ENCODE measurements around the gene APOBEC2.

Gene APOBEC2

DNA sequence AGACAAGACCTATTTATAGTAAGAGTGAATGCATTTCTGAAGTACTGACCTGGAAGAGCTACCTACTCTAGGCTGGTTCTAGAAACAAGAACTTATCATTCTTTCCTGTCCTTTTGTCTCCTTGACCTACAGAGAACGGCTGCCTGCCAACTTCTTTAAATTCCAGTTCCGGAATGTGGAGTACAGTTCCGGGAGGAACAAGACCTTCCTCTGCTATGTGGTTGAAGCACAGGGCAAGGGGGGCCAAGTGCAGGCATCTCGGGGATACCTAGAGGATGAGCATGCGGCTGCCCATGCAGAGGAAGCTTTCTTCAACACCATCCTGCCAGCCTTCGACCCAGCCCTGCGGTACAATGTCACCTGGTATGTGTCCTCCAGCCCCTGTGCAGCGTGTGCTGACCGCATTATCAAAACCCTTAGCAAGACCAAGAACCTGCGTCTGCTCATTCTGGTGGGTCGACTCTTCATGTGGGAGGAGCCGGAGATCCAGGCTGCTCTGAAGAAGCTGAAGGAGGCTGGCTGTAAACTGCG, 8.3 kb downstream of the APOBEC2 start:
- no peak for DNase-seq (ENCODE audit: low read depth)

DNA sequence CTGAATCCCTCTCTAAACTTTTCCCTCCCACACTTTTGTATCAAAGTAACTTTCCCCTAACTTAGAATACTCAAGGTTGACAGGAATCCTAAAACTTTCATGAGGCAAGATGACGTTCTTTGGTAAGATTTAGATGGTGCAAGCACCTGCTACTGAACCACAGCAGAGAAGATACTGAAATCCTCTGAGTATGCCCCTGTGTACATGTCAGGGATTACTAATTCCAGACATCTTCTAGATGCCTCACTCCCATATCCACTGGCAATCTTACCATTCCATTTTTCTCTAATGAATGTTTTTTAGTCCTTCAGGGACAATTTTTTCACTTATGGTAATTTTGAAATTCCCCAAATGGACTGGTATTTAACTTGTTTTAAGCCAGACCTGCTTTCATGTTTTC, 9.1 kb downstream of the APOBEC2 start:
- no peak for DNase-seq (ENCODE audit: low read depth)

- no peak for DNase-seq (ENCODE audit: low read depth)
Measured at GRCh38 chr6:41063884-41064285, 10.9 kb downstream of the APOBEC2 start.

DNA sequence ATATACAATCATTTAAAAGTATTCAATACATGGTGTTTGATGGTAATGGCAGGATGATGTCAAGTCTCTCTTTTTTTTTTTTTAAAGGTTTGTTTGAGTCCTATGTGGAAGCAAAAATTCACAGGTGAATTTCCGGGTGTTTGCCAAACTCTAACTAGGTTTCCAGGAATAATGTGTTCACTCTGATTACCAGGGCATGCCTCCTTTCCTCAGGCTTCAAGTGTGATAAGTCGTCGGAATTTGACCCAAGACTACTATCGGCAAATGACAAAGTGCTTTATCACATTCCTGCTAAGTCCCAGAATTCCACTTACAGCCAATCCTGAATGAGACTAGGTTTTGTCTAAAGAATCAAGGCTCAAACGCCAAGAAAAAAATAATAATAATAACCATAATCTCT, 11.8 kb downstream of the APOBEC2 start:
- no peak for DNase-seq (ENCODE audit: low read depth)

- DNase-seq (ENCODE audit: low read depth) = no peak
Measured at GRCh38 chr6:41065550-41066026, 12.6 kb downstream of the APOBEC2 start.

DNA sequence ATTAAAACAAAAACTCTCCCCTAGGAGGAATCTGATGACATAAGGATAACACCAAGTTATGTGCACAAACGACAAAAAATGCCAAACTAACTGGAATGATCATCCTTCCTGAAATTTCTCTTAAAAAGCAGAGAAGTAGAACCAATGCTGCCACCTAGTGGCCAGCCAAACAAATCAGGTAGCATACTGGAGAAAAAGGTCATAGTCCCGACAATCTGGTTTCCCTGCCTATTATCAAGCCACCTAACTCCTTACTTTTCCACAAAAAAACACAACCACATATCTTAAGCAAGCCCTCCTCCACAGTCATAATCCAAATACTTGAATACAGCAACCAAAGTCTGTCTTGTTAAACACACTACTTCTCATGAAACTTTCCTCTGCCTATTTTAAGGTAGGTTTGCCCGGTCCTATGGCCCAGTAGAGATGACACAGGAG, 13.9 kb downstream of the APOBEC2 start:
- DNase-seq (ENCODE audit: low read depth) = peak; percentile 46

- DNase-seq (ENCODE audit: low read depth) = peak; percentile 51
Measured at GRCh38 chr6:41071501-41071922, 18.5 kb downstream of the APOBEC2 start.

DNA sequence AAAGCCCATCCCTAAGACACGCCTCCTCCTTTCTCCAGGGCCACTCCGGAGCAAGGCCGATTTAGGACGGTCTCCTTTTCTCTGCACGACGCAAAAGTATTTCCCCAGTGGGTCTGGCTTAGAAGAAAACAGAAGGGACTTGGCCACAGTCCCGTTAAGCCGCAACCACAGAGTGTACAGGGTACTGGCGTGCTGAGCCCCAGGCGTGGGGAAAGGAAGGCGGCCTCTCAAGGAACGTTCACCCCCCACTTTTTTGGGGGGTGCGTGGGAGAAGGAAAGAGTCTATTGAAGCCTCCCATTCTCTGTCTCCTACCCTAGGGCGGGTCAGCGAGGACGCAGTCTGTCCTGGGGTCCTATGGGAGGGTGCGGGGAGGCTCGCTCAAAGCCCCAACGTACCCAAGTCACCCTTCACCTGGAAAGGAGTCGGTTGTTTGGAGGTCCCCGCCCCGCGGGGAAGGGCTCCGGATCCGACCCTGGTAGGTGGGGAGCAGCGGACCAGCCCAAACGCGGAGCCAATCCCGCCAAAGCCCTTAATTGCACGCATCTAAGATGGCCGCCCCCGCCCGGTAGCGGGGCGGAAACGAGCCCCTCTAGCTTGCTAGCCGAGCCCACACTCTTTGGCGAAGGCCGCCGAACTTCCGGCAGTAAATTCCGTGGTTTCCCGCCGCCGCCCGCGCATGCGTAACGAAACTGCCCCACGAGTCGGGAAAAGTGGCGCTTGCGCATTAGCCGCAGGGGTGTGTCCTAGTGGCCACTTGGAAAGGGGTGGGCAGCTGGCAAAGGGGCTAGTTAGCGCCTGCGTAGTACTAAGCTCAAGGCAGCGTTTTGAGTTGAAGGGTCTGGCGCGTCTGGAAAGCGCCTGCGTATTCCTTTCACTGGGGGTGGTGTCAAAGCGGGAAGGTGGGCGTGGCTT, 19.2 kb downstream of the APOBEC2 start, which contains the start of gene OARD1:
OARD1 (minus strand) TSS at position 434 of the 913 bp plus-strand sequence. CDS start 722 bp downstream, outside the sequence.
- DNase-seq (ENCODE audit: low read depth) = peak; percentile 99

GRCh38 chr6:41072836-41073202, 19.8 kb downstream of the APOBEC2 start, which contains the start of gene NFYA:
Gene NFYA, plus strand, starts transcription at chr6:41072974. Its CDS starts 6,116 bp downstream, at chr6:41079090.
- peak; percentile 100 for DNase-seq (ENCODE audit: low read depth)

- peak; percentile 75 for DNase-seq (ENCODE audit: low read depth)
Measured at GRCh38 chr6:41073203-41073967, 20.4 kb downstream of the APOBEC2 start.

DNA sequence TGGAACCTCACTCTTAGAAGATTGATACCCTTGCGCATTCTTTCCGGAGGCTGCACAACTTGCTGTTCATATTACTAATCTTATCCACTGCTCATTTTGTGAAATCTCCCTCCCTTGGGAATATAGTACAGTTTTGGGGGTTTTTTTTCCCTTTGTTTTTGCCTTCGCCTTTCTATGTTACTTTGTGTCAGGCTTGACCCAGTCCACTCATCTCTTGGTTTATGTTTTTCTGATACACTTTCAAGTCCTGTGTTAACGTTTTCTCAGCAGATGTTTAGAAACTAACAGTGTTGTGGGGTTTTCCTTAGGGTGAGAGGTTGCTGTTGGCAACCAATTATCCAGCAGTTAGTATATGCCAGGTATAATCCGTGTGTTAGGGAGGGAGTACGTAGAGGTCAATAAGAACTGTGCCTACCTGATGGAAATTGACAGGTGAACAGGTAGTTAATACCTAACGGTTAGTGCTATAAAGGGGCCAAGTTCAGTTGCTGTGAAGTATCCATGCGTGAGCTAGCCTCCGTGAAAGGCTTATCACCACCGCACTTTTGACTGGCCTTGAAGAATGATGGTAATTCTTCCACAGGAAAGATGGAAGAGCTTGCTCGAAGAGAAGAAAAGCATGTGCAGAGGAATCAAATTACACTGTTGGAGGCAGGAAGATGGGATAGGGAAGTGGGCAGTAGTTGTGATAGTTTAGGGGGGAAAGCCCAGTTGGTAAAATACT, 21.1 kb downstream of the APOBEC2 start:
- no peak for DNase-seq (ENCODE audit: low read depth)

DNA sequence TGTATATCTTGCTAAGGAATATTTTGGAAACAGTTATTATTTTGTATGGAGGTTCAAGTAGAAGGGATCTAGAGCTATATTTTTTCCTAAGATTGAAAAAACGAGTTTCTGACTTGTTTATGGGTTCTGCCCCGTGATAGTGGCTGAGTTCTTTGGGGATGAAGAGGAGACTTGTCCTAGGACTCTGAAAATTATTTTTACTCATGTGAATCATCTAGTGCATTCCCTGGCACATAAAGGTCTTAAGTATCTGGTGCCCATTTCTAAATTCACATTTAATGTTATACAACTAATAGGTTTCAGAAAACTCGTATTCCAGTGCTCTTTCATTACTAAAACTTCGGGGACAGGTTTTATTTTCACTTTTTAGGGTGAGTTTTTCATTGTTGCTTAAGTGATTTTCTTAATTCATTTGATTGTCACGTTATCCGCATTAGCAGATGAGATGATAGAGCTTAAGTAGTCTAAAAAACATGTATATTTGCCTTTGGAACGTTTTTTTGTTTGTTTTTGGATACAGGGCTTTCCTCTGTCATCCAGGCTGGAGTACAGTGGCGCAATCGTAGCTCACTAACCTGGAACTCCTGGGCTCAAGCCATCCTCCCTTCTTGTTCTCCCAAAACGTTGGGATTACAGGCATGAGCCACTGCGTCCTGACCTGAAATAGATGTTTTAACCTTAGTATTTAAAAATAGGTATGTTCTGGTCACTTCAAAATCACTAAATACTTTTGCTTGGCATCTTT, 21.9 kb downstream of the APOBEC2 start:
- no peak for DNase-seq (ENCODE audit: low read depth)

GRCh38 chr6:41075651-41076626, 22.9 kb downstream of the APOBEC2 start:
- DNase-seq (ENCODE audit: low read depth) = no peak

GRCh38 chr6:41077536-41077935, 24.5 kb downstream of the APOBEC2 start:
- DNase-seq (ENCODE audit: low read depth) = no peak

DNA sequence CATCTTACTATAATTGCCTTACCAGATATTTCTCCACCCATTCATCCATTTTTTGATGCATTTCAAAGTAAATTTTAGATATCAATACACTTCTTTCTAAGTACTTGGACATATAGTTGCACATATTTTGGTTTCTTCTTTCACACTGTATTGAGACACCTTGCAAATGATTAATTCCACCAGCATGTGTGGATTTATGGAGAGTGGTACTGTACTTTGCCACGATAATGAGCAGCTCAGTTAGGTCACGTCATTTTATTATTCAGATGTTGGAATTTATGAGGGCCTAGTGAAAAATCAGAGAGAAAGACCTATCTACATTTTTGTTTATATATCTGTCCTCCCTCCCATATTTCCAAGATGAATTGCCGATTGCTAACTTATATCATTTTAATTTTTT, 25.1 kb downstream of the APOBEC2 start:
- no peak for DNase-seq (ENCODE audit: low read depth)

- DNase-seq (ENCODE audit: low read depth) = no peak
Measured at GRCh38 chr6:41079080-41079479, 26.1 kb downstream of the APOBEC2 start.

DNA sequence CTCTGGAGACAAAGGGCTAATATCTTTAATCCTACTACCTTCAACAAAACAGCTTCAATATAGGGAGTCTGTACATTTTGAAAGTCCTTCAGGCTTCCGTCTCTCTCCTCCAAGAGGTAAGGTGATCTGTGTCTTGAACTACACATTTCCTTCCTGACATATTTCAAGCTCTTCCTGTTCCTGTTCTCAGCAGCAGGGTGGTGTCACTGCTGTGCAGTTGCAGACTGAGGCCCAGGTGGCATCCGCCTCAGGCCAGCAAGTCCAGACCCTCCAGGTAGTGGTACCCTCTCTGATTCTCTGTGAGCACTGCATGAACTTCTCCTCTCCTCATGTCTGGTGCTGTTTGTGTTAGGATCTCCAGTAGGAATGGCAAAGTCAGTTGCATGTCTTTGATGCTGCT, 27.6 kb downstream of the APOBEC2 start:
- DNase-seq (ENCODE audit: low read depth) = no peak

DNA sequence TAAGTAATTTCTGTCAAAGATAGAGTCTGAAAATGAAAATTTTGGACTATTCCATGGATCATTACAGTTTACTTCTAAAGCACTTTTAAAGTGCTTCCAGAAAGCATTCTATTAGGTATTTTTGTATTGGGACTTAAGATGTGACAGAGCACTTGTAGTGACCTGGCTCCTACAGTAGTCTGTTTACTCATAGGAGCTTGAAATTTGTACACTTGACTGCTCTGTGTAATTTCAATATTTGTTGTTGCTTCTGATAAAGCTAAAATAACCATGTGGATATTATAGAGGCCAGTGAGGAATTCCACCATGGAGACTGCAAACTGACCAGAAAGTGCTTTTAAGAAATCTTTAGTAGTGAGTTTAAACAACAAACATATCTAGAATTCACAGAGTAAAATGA, 30.1 kb downstream of the APOBEC2 start:
- DNase-seq (ENCODE audit: low read depth) = no peak

- DNase-seq (ENCODE audit: low read depth) = no peak
Measured at GRCh38 chr6:41085182-41085581, 32.2 kb downstream of the APOBEC2 start.

GRCh38 chr6:41088451-41088850, 35.4 kb downstream of the APOBEC2 start:
- no peak for DNase-seq (ENCODE audit: low read depth)

All from stimulated activated CD4-positive, alpha-beta T cell treated with anti-CD3 and anti-CD28 coated beads, Interleukin-2, amount 100 ng/mL, for 4 hours (primary cell).